Measurements from ENCODE around the gene RNF31. TPM values are rescaled to one million over a fixed set of nuclear protein-coding genes. Genes with fewer than 3 reads are reported as not detected.
A peak's percentile ranks its signal among the peaks of the same experiment; 100 is the strongest.

Gene RNF31
- total RNA-seq, 1 donor from 2014 or later, result 60.7 TPM

DNA sequence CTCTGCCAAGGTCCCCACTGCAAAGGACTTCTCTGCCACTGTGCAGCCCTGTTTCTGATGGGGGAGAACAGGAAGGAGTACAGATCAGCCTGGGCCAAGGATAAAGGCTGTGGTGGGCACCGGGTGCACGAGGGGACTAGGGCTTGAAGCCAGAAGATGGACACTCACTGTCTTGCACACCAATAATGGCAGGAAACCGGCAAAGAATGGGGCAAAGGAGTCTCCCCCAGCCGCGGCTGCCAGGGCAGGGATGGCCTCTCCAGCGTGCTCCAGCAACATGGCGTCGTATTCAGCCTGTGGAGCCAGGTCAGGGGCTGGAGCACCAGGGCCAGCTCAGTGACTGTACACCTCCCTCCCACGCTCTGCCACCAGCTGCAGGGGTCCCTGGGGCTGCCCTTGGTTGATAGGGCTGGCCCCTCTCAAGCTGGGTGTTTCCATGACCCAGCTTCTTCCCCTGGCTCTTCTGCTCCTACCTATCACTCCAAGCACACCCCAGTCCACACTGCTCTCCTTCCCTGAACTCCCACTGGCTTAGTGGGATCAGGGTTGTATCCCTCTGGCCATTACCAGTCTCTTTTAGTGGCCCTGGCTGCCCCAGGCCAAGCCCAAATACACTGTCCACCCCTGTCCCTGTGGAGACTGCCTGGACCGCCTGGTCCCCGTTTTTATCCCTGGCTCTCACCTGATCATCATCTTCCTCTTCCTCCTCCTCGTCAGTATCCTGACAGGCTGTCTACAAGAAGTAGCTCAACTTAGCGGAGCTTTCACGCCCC, 35.0 kb downstream of the RNF31 start:
- no peak for DNase-seq (ENCODE audit: low spot score)

DNA sequence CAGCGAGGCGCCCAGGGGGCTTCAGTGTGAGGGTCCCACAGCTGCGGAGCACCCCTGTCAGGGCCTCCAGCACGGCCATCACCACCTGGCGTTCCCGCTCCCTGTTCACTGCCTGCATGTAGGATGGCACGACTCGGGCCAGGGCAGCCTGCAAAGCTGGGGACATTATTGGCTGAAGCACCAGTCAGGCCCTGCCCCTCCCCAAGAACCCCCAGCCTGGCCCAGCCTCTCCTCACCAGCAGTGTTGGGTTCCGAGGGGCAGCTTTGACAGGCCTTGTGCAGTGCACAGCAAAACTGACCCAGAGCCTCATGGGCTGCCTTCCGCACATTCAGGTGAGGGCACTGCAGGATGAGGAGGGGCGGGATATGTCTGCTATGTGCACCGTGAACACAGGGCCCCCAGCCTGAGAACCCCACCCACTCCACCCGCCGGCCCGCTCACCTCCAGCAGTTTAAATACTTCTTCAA, 35.8 kb downstream of the RNF31 start:
- no peak for DNase-seq (ENCODE audit: low spot score)

DNA sequence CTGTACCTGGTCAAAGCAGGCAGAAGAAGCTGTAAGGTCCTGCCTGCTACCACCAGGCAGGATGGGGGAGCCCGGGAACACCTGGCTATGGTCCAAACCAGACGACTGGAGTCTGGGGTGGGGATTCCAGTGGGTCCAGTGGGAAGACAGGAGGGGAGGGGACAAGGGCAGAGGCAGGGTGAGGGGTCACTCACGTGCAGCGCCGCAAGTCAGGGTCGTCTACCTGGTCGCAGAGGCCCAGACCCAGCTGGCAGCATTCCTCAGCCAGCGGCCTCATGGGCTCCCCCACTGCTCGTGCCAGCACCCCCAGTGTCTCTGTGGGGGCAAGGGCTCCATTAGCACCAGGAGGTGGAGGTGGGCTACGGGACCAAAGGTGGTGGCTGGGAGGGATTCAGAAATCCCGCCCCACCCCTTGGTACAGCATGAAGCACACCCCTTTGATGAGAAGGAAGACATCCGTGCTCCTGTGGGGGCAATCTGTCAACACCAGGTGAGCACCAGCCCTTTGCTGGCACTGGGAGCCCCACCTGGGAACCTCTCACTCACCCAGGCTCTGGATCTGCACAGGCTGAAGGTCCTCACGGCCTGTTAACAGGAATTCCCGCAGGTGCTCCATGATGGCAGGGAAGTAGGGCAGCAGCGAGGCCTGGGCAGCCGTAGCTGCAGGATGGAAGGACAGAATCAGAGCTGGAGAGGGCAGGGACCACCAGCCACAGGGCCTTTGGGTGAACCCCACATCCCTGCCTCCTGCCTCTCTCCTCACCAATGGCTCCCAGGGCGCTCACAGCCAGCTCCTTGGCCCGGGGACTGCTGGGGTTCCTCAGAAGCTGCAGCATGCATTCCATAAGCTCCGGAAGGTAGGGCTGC, 37.0 kb downstream of the RNF31 start:
- no peak for DNase-seq (ENCODE audit: low spot score)

DNA sequence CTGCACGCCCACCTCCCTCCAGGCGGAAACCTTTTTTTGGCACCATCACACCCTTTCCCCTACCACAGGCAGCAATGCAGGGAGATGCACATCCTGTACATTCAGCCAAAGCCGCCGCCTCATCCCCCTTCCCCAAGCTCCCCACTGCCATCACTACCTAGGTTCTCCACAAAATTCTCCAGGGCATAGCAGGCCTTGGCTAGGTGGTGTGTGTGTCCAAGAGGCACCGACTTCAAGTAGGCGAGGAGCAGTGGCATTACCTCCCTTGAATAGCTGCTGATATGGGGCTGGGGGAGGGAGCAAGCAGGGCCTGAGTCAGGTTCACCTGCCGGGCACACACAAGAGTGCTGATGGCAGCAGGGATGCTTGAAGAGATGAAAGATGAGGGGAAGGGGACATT, 37.7 kb downstream of the RNF31 start:
- DNase-seq (ENCODE audit: low spot score), result no peak

DNA sequence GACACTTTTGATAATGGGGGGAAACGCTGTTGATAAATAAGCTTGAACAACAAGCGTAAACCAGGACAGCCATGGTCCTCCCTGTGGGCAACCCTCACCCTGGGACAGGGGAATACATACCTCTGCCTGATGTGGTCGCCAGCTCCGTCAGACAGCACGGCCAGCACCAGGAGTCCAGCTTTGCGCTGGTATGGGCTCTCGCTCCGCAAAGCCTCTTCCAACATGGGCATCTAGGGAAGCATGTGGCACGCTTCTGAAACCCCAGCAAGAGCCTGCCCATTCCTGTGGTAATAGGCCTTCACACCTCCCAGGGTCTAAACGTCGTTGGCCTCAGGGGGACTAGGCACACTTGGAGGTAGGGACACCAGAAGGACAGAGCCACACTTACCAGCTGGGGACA, 38.4 kb downstream of the RNF31 start:
- no peak for DNase-seq (ENCODE audit: low spot score)

DNA sequence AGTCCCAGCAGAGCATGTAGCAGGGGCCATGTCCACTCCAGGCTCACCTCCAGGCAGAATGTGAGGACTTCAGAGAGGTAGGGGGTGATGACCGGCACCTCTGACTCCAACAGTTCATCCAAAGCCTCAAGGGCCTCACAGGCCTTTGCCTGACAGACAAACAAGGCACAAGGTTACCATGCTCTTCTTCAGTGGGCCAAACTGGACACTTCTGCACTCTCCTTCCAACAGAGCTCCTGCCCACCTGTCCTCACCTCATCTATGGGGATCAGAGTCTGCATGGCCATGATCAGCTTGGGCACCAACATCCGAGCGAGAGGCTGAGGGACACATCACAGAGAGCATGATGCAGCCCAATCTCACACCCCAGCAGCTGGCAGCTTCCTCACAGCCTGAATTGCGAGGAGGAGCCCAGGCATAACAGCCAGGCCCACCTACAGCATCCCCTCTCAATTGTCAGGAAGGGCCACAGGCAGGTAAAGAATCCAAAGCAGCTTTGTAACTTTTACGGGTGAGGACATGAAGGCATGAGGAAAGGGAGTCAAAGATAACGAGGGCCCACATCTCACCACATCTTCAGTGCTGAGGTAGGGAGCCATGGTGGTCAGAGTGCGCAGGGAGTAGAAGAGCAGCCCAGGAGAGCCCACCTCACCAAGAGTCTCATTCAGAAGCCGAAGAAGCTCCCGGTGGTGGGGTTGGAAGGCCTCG, 39.7 kb downstream of the RNF31 start:
- no peak for DNase-seq (ENCODE audit: low spot score)

DNA sequence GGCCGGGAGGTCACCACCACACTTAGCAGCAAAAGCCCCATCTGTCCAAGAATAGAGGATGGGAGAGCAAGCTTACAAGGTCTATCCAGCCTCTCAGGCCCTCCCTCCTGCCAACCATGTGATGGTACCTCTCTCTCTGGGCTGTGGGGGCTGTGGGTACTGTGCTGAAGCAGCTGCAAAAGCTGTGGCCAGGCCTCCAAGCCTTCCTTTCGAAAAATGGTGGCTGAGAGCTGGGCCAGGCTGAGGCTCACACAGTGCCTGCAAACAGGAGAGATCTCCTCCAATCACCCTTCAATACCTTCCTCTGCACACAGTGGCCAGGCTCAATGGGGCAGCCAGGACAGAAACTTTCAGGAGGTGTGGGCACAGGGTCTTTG, 40.2 kb downstream of the RNF31 start:
- no peak for DNase-seq (ENCODE audit: low spot score)

DNA sequence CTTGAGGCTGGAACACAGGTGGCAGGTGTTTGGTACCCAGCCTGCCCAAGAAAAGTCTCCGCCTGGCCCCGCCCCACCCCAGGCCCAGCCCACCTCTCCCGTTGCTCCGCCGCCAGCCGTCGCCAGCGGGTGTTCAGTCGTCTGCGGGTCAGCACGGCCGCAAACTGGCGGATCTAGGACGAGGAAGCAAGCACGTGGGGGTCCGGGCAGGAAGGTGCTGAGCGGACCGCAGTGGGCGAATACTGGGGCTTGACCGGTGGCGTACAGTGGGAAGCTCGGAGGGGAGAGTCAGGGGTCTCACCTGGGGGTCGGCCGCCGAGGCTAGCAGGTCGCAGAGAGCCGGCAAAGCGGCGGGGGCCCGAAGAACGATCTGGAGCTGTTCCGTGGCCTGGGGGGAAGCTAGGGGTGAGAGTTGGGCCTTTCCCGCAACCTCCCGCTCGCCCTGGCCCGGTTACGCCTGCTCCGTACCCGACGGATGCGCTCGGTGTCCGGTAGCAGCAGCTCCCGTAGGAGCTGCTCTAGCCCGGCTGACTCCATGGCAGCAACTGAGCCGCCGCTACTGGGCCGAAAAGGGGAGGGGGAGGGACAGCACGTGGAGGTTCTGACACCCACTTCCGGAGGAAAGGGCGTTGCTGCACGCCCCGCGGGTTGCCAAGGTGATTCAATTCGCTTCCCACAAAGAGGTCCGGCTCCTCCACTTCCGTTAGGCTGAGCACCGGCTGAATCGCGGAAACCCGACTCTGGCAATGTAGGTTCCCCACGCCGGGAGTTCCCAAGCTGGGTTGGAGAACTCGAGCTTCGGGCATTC, 41.2 kb downstream of the RNF31 start, which contains the start of gene IPO4:
Gene IPO4, minus strand, starts transcription at position 566 of the 808 bp plus-strand sequence. Its CDS starts 29 bp downstream, at position 537.
- DNase-seq (ENCODE audit: low spot score), result peak; percentile 96

DNA sequence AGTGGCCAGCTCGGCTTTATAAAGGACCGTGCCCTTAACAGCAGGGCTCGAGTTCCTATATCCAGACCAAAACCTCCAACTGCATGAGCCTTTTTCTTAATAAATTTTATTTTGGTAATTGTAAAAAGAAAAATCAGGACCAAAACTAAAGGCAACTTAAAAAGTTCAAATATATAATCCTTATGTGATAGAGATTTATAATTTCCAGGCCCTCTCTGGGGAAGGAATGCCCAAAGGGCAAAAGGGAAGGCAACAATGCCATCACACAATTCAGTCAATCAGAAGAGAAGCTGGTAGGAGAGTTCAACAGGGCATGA, 41.7 kb downstream of the RNF31 start:
- DNase-seq (ENCODE audit: low spot score), result no peak

DNA sequence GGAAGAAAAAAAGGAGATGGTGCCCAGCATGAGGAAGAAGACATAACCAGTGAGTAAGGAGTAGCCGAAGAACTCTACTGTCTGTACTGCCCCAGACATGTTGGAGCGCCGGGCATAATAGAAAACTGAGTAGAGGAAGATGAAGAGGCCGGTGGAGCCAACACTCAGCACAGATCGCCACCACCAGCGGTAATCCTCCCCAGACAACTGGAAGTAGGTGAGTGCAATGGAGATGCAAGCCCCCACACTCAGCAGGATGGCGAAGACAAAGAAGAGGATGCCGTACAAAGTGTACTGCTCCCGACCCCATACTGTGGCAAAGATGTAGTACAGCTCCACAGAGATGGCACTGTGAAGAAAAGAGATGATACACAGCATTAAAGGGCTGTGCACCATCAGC, 42.2 kb downstream of the RNF31 start:
- DNase-seq (ENCODE audit: low spot score), result no peak

DNA sequence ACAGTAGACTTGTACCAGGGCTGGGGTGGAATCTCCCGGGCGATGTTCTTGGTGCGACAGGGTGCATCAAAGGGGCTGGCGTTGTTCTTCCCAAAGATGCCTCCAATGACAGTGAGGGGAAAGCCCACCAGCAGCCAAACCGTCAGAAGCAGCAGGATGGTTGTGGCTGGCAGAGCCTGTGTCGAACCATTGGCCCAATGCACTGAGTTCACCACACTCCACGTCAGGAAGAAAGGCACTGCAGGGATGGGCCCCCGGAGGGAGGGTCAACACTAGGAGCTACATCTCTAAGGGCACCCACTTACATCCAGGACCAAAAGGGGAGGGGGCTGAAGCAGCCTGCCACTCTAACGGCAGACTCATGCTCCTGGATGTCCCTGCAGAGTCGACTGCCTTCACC, 43.1 kb downstream of the RNF31 start:
- DNase-seq (ENCODE audit: low spot score), result no peak

DNA sequence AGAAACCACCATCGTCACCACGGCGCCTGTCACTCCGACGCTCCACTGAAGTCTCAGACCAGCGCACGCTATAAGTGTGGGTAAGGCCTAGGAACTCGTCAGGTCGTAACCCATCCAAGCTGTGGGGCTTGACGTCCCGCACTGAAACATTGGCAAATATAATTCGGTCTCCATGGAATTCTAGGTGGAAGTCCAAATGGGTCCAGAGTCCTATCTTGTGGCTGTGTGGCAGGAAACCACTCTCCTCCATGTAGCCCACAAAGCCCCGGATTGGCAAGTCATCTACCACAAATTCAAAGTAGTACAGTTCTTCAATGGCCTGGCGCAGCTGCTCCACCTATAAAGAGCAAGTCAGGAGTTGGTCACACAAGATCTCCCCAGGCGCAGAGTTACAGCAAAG, 45.6 kb downstream of the RNF31 start:
- no peak for DNase-seq (ENCODE audit: low spot score)

DNA sequence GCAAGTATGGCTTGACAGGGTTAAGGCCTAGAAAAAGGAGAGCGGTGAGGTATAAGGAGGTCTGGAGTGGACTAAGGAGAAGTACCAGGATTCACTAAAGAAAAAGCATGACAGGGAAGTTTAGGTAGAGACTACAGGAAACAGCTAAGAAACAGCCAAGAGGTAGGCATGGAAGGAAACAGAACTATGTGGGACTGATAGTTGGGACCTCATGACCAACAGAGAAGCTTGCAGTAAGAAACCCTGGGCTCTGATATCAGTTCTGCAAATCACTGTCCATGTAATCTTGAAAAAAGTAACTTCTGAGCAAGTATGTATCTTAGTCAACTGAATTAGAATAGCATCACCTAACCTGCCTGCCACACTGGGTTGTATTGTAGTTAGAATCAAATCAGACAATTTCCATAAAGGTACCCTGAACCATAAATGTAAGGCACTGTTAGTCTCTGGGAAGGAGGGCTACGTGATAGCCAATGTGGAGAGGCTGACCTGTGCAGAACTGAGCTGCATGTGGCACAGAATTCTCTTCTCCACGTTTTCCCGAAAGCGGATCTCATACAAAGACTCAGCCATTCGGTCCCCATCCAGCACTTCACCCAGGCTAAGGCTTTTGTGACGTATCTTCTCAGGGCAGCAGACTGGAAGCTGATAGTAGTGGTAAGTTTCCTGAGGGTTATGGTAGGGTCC, 47.0 kb downstream of the RNF31 start:
- no peak for DNase-seq (ENCODE audit: low spot score)

DNA sequence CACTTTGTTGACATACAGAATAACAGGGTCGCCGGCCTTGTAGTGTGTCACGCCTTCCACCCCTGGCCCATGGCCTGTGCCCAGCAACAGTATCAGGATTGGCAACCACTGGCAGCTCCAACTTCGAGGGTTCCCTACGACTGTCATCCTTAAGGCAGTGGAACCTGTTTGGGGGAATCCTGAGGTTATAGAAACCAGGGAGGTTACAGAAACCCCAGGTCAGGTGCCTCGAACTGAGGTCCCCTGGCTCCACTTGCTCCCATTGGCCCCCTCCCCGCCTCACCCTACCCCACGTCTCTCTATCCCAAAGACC, 47.5 kb downstream of the RNF31 start:
- DNase-seq (ENCODE audit: low spot score), result no peak

DNA sequence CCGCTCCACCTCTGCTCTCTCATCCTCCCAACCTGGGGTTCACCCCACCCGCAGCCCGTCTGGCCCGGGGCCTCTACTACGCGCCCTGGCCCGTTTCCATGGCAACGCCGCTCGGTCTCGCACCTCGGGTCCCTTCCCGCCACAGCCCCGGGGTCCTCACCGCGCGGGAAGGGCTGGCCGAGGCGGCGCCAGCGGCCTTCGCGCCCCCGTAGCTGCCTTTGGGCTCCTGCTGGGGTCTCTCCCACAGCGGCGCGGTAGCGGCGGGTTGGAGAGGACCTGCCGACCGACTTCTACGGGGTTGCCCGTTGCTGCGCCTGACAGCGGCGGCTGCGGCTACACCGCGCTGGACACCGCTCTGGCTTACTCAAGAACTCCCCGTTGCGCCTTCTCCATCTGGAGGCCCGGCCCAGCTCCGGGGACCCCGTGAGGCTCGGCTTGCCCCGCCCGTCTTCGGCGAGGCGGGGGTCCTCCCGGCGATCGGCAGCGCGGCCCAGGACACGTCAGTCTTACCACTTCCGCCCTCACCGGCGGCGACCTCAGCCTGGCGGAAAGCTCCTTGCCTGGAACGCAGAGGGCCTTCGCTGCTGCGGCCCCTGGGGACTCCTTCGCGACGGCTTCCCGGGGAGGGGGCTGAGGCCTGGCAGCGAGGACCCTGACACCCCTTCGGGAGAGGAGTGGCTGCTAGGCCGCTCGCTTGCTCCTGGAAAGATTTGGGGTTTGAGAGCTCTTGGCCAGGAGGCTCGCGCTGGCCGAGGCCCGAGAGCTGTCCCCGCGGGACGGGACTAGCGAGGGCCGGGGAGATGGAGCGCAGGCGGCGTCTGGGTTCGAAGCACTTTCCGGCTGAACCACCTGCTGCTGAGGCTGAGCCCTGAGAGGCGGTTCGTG, 48.1 kb downstream of the RNF31 start, which contains the start of gene TM9SF1:
Gene TM9SF1, minus strand, starts transcription at position 256 of the 885 bp plus-strand sequence. CDS start 422 bp downstream, outside the sequence.
- DNase-seq (ENCODE audit: low spot score), result peak; percentile 86

DNA sequence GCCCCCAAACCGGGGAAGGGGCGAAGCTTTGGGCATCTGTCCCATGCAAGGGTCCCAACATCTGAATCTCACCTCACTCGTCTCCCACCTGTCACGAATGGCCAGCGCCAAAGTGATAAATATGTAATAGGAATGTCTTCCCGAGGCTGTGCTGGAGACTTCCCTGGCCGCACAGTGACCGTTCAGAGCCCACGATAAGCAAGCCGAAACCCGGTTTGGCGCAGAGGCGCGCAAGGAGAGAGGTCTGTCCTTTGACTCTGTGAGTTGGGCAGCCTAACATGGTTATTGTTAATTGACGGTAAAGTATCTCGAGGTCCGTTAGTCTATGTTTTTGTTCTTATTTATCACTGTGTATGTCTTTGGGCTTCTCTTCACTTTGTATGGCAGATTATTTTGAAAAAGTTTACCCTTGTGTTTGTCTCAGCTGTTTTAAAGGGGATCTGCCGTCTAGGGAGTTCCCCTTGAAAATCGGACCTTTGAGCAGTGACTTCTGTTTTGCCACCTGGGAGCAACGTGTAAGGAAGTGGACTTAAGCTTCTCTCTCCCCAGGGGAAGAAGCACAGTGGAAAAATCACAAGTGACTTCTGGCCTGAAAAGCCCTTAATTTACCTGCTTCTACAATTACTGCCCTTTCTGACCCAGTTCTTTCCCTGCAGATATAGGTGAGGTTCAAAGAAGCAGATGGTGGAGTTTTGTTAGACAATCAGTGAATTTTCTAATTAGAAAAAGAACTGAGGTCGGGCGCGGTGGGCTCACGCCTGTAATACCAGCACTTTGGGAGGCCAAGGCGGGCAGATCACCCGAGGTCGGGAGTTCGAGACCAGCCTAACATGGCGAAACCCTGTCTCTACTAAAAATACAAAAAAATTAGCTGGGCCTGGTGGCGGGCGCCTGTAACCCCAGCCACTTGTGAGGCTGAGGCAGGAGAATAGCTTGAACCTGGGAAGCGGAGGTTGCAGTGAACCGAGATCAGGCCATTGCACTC, 49.1 kb downstream of the RNF31 start:
- no peak for DNase-seq (ENCODE audit: low spot score)

DNA sequence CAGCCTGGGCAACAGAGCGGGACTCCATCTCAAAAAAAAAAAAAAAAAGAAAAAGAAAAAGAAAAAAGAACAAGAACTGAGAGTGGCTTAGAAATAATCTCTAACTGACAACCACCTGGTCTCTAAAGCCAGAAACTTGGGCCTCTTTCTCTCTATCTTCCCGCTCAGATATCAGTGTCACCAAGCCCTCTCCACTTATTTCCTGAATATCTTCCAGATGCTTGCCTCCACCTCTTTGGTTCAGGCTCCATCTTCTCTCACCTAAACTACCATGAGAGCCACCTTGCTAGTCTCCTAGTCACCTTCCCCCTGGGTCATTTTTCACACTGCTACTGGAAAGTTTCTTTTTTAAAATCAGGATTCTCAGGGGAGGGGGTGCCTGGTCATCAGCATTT, 49.8 kb downstream of the RNF31 start:
- DNase-seq (ENCODE audit: low spot score), result no peak

DNA sequence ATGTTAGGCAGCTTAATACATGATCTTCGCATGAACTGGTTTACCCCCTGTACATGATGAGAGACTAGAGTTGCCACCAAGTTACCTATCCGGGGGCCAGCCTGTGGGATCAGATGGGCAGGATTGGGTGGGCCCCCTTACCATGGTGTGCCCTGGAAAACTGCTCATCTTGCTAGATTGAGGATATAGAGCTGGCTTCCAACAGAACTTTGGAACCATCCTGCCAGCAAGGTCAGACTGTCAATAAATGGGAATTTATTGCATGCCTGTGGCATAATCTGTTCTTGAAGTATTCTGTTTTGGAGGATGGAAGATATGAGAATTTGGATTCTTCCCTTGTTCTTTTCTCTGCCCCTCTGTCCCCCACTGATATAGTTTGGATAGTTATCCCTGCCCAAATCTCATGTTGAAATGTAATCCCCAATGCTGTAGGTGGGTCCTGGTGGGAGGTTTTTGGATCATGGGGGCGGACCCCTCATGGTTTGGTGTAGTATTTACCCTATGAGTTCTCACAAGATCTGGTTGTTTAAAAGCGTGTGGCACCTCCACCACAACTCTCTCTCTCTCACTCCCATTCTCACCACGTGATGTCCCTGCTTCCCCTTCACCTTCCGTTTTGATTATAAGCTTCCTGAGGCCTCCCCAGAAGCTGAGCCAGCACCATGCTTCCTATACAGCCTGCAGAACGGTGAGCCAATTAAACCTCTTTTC, 51.7 kb downstream of the RNF31 start:
- DNase-seq (ENCODE audit: low spot score), result no peak

Data from mucosa of gallbladder (tissue), 1 donor.